HL-60 (cell line): ENCODE measurements around the gene RBMS3.

Experiments
- POLR2AphosphoS5 ChIP-seq: IDR thresholded peaks from 2 replicates; pipeline ENCODE4 v1.6.1; 2012; ENCODE audit warnings: low read depth
- SPI1 ChIP-seq: IDR thresholded peaks from 2 replicates; pipeline ENCODE4 v1.6.1; 2012; ENCODE audit warnings: low read depth, mild to moderate bottlenecking, borderline replicate concordance
- TF ChIP-seq, protein P1 (sequence below): IDR thresholded peaks from one replicate; pipeline ENCODE4 v1.5.1; 2011; ENCODE audit warnings: low read length, control low read depth, inconsistent platforms; ENCODE audit not compliant: insufficient read depth
- TF ChIP-seq, protein P2 (sequence below): IDR thresholded peaks from 2 replicates; pipeline ENCODE4 v1.6.1; 2012; ENCODE audit warnings: low read depth; ENCODE audit not compliant: insufficient replicate concordance

DNA sequence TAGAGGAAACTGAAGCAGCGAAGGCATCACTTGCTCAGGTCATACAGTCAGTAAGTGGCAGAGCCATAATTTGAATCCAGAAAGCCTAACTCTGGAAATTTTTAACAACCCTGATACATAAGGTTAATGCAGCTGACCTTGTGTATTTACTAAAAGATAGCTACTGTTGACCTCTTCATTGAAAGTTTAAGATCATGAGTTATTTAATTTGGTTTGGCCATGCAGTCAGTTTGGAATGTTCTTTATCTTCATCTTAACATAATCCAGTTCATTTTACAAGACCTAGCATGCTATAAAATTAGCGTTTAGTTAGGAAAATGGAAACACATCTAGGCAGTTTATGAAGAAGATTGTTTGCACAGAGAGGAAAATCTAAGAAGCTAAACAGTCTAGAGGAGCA lies 240.9 kb downstream of the RBMS3 start:
- TF ChIP-seq, protein P1, sequence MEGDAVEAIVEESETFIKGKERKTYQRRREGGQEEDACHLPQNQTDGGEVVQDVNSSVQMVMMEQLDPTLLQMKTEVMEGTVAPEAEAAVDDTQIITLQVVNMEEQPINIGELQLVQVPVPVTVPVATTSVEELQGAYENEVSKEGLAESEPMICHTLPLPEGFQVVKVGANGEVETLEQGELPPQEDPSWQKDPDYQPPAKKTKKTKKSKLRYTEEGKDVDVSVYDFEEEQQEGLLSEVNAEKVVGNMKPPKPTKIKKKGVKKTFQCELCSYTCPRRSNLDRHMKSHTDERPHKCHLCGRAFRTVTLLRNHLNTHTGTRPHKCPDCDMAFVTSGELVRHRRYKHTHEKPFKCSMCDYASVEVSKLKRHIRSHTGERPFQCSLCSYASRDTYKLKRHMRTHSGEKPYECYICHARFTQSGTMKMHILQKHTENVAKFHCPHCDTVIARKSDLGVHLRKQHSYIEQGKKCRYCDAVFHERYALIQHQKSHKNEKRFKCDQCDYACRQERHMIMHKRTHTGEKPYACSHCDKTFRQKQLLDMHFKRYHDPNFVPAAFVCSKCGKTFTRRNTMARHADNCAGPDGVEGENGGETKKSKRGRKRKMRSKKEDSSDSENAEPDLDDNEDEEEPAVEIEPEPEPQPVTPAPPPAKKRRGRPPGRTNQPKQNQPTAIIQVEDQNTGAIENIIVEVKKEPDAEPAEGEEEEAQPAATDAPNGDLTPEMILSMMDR, result no peak
- TF ChIP-seq, protein P2, sequence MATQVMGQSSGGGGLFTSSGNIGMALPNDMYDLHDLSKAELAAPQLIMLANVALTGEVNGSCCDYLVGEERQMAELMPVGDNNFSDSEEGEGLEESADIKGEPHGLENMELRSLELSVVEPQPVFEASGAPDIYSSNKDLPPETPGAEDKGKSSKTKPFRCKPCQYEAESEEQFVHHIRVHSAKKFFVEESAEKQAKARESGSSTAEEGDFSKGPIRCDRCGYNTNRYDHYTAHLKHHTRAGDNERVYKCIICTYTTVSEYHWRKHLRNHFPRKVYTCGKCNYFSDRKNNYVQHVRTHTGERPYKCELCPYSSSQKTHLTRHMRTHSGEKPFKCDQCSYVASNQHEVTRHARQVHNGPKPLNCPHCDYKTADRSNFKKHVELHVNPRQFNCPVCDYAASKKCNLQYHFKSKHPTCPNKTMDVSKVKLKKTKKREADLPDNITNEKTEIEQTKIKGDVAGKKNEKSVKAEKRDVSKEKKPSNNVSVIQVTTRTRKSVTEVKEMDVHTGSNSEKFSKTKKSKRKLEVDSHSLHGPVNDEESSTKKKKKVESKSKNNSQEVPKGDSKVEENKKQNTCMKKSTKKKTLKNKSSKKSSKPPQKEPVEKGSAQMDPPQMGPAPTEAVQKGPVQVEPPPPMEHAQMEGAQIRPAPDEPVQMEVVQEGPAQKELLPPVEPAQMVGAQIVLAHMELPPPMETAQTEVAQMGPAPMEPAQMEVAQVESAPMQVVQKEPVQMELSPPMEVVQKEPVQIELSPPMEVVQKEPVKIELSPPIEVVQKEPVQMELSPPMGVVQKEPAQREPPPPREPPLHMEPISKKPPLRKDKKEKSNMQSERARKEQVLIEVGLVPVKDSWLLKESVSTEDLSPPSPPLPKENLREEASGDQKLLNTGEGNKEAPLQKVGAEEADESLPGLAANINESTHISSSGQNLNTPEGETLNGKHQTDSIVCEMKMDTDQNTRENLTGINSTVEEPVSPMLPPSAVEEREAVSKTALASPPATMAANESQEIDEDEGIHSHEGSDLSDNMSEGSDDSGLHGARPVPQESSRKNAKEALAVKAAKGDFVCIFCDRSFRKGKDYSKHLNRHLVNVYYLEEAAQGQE, result no peak
- no peak for TF ChIP-seq POLR2AphosphoS5
- no peak for TF ChIP-seq SPI1
